GM23338 (cell line): ENCODE data around the gene KIRREL3. TPM values are rescaled to one million over a fixed set of nuclear protein-coding genes. Genes with fewer than 3 reads are reported as not detected.

Source experiments
- ATAC-seq: fragments of 200-7000 bp; cut with Tn5 transposase; 3 replicates; pipeline ENCODE4 v1.9.1; 2020
- DNase-seq: peaks from one replicate; pipeline ENCODE4 v3.0.0-alpha.2; 2015; ENCODE audit warnings: low spot score
- H2AFZ ChIP-seq: fragments of 200-600 bp; sonication (generic); 2 replicates; pipeline ENCODE4 v1.8.0; 2016; ENCODE audit warnings: antibody characterized with exemption, mild to moderate bottlenecking, moderate library complexity
- H3F3A ChIP-seq: fragments of 200-600 bp; sonication (generic); replicated peaks from 2 replicates; pipeline ENCODE4 v1.8.0; 2017; ENCODE audit warnings: antibody characterized with exemption, mixed run types, low read depth
- H3K27ac ChIP-seq: fragments of 200-600 bp; sonication (generic); 2 replicates; pipeline ENCODE4 v1.6.1; 2016; ENCODE audit warnings: low read depth
- H3K27me3 ChIP-seq: fragments of 200-600 bp; sonication (generic); 2 replicates; pipeline ENCODE4 v1.8.0; 2016; ENCODE audit warnings: mild to moderate bottlenecking, mixed run types, moderate library complexity; ENCODE audit not compliant: insufficient read depth
- H3K36me3 ChIP-seq: fragments of 200-600 bp; sonication (generic); 2 replicates; pipeline ENCODE4 v1.8.0; 2016; ENCODE audit warnings: mild to moderate bottlenecking; ENCODE audit not compliant: insufficient read depth
- H3K4me1 ChIP-seq: fragments of 200-600 bp; sonication (generic); 2 replicates; pipeline ENCODE4 v1.8.0; 2016; ENCODE audit warnings: mild to moderate bottlenecking, moderate library complexity; ENCODE audit not compliant: insufficient read depth
- H3K4me2 ChIP-seq: fragments of 200-600 bp; sonication (generic); 2 replicates; pipeline ENCODE4 v1.7.1; 2017; ENCODE audit warnings: mixed run types
- H3K4me3 ChIP-seq: fragments of 200-600 bp; sonication (generic); 2 replicates; pipeline ENCODE4 v1.6.1; 2016; ENCODE audit warnings: mixed run types
- H3K79me2 ChIP-seq: fragments of 200-600 bp; sonication (generic); replicated peaks from 2 replicates; pipeline ENCODE4 v1.8.0; 2017; ENCODE audit warnings: mild to moderate bottlenecking; ENCODE audit not compliant: insufficient read depth
- H3K9me2 ChIP-seq: fragments of 200-600 bp; sonication (generic); 2 replicates; pipeline ENCODE4 v1.8.0; 2017; ENCODE audit not compliant: insufficient read depth
- H4K20me1 ChIP-seq: fragments of 200-600 bp; sonication (generic); replicated peaks from 2 replicates; pipeline ENCODE4 v1.8.0; 2017; ENCODE audit warnings: mild to moderate bottlenecking; ENCODE audit not compliant: insufficient read depth
- H3K27ac Mint-ChIP-seq: 2 replicates; pipeline ENCODE4 v1.8.0; 2020; ENCODE audit warnings: inconsistent platforms, mild to moderate bottlenecking, moderate library complexity, mixed read lengths
- H3K27me3 Mint-ChIP-seq: 3 replicates; pipeline ENCODE4 v1.8.0; 2022; ENCODE audit warnings: low read depth, mild to moderate bottlenecking, moderate library complexity, mixed read lengths, inconsistent platforms; ENCODE audit not compliant: insufficient read depth, poor library complexity
- H3K36me3 Mint-ChIP-seq: 3 replicates; pipeline ENCODE4 v1.8.0; 2021; ENCODE audit warnings: low read depth, mild to moderate bottlenecking, inconsistent platforms, moderate library complexity, mixed read lengths
- H3K4me1 Mint-ChIP-seq: 3 replicates; pipeline ENCODE4 v1.8.0; 2020; ENCODE audit warnings: mild to moderate bottlenecking, inconsistent platforms, mixed read lengths
- H3K4me3 Mint-ChIP-seq: 3 replicates; pipeline ENCODE4 v1.8.0; 2021; ENCODE audit warnings: moderate library complexity, mild to moderate bottlenecking, inconsistent platforms, mixed read lengths
- H3K9me3 Mint-ChIP-seq: 3 replicates; pipeline ENCODE4 v1.8.0; 2020; ENCODE audit warnings: moderate library complexity, mild to moderate bottlenecking, inconsistent platforms, mixed read lengths
- ETS1 ChIP-seq: IDR thresholded peaks from 2 replicates; pipeline ENCODE4 v1.6.1; 2016; ENCODE audit warnings: antibody characterized with exemption
- EZH2 ChIP-seq: fragments of 200-600 bp; sonication (generic); IDR thresholded peaks from one replicate; pipeline ENCODE4 v1.8.0; 2017; ENCODE audit warnings: antibody characterized with exemption, mild to moderate bottlenecking, low read depth; ENCODE audit not compliant: unreplicated experiment
- EZH2phosphoT487 ChIP-seq: fragments of 200-600 bp; sonication (generic); IDR thresholded peaks from one replicate; pipeline ENCODE4 v1.8.1; 2018; ENCODE audit warnings: antibody characterized with exemption; ENCODE audit not compliant: unreplicated experiment
- POLR2AphosphoS5 ChIP-seq: IDR thresholded peaks from 2 replicates; pipeline ENCODE4 v1.6.1; 2016; ENCODE audit warnings: antibody characterized with exemption, low read depth
- polyA plus RNA-seq: library from polyadenylated mRNA; unstranded; fragments of >200 nt; fragmentation: Nextera tagmentation; extraction: Ambion mirVana; gene quantifications from 2 replicates; pipeline ENCODE4 v1.2.1, GENCODE V29; 2016
- total RNA-seq: library from RNA; depleted of rRNA; stranded (reverse); fragments of >200 nt; shearing (Covaris generic); gene quantifications from 2 replicates; pipeline ENCODE4 v1.2.3, GENCODE V29; 2014
- TF ChIP-seq, protein P1 (sequence below), 2 experiments: fragments of 200-600 bp in 1 of 2; sonication (generic) in 1 of 2; conservative IDR thresholded peaks; 2 replicates each; pipeline versions ENCODE4 v1.5.1 to v1.6.1; 2016 to 2017; ENCODE audit warnings: antibody characterized with exemption in 2 of 2, low read depth in 2 of 2, mild to moderate bottlenecking in 2 of 2, moderate library complexity in 1 of 2
- TF ChIP-seq, protein P2 (sequence below): fragments of 250-450 bp; sonication (Bioruptor Pico); IDR thresholded peaks from 2 replicates; pipeline ENCODE4 v1.5.0; 2020; ENCODE audit warnings: mild to moderate bottlenecking, moderate library complexity

KIRREL3 gene
- total and polyA plus RNA-seq, 2 experiments from 2014 or later: 0.13 to 1.5 TPM

- Histone ChIP-seq H3K9me2 (no peaks in the 10 kb centered on the region; the same call in 1 of the 2 replicates), H3K4me1 (peaks cover 14% of the 10 kb centered on the region), H3K4me3 (no peak overlapping the region), H3K27me3 (no peaks in the 10 kb centered on the region), H2AFZ (no peak overlapping the region), H3K4me2 (no peak overlapping the region), H3K27ac (no peak overlapping the region), H3F3A (no peaks in the 10 kb centered on the region), H3K36me3 (no peaks in the 10 kb centered on the region), H3K79me2 (no peaks in the 10 kb centered on the region), H4K20me1 (no peaks in the 10 kb centered on the region)
- Mint-ChIP-seq H3K36me3 (no peaks in the 10 kb centered on the region), H3K4me1 (peaks cover 22% of the 10 kb centered on the region), H3K27ac (no peak overlapping the region), H3K4me3 (no peak overlapping the region), H3K9me3 (no peaks in the 10 kb centered on the region), H3K27me3 (peaks cover 8% of the 10 kb centered on the region)
- no peak for ATAC-seq
- TF ChIP-seq, protein P1, sequence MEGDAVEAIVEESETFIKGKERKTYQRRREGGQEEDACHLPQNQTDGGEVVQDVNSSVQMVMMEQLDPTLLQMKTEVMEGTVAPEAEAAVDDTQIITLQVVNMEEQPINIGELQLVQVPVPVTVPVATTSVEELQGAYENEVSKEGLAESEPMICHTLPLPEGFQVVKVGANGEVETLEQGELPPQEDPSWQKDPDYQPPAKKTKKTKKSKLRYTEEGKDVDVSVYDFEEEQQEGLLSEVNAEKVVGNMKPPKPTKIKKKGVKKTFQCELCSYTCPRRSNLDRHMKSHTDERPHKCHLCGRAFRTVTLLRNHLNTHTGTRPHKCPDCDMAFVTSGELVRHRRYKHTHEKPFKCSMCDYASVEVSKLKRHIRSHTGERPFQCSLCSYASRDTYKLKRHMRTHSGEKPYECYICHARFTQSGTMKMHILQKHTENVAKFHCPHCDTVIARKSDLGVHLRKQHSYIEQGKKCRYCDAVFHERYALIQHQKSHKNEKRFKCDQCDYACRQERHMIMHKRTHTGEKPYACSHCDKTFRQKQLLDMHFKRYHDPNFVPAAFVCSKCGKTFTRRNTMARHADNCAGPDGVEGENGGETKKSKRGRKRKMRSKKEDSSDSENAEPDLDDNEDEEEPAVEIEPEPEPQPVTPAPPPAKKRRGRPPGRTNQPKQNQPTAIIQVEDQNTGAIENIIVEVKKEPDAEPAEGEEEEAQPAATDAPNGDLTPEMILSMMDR (conservative IDR thresholded peaks at IDR 0.05; ENCODE audit: low read depth in 2 of 2): no peak
- no peak for TF ChIP-seq POLR2AphosphoS5
- TF ChIP-seq EZH2: no peak
- no peak for TF ChIP-seq ETS1
- TF ChIP-seq, protein P2, sequence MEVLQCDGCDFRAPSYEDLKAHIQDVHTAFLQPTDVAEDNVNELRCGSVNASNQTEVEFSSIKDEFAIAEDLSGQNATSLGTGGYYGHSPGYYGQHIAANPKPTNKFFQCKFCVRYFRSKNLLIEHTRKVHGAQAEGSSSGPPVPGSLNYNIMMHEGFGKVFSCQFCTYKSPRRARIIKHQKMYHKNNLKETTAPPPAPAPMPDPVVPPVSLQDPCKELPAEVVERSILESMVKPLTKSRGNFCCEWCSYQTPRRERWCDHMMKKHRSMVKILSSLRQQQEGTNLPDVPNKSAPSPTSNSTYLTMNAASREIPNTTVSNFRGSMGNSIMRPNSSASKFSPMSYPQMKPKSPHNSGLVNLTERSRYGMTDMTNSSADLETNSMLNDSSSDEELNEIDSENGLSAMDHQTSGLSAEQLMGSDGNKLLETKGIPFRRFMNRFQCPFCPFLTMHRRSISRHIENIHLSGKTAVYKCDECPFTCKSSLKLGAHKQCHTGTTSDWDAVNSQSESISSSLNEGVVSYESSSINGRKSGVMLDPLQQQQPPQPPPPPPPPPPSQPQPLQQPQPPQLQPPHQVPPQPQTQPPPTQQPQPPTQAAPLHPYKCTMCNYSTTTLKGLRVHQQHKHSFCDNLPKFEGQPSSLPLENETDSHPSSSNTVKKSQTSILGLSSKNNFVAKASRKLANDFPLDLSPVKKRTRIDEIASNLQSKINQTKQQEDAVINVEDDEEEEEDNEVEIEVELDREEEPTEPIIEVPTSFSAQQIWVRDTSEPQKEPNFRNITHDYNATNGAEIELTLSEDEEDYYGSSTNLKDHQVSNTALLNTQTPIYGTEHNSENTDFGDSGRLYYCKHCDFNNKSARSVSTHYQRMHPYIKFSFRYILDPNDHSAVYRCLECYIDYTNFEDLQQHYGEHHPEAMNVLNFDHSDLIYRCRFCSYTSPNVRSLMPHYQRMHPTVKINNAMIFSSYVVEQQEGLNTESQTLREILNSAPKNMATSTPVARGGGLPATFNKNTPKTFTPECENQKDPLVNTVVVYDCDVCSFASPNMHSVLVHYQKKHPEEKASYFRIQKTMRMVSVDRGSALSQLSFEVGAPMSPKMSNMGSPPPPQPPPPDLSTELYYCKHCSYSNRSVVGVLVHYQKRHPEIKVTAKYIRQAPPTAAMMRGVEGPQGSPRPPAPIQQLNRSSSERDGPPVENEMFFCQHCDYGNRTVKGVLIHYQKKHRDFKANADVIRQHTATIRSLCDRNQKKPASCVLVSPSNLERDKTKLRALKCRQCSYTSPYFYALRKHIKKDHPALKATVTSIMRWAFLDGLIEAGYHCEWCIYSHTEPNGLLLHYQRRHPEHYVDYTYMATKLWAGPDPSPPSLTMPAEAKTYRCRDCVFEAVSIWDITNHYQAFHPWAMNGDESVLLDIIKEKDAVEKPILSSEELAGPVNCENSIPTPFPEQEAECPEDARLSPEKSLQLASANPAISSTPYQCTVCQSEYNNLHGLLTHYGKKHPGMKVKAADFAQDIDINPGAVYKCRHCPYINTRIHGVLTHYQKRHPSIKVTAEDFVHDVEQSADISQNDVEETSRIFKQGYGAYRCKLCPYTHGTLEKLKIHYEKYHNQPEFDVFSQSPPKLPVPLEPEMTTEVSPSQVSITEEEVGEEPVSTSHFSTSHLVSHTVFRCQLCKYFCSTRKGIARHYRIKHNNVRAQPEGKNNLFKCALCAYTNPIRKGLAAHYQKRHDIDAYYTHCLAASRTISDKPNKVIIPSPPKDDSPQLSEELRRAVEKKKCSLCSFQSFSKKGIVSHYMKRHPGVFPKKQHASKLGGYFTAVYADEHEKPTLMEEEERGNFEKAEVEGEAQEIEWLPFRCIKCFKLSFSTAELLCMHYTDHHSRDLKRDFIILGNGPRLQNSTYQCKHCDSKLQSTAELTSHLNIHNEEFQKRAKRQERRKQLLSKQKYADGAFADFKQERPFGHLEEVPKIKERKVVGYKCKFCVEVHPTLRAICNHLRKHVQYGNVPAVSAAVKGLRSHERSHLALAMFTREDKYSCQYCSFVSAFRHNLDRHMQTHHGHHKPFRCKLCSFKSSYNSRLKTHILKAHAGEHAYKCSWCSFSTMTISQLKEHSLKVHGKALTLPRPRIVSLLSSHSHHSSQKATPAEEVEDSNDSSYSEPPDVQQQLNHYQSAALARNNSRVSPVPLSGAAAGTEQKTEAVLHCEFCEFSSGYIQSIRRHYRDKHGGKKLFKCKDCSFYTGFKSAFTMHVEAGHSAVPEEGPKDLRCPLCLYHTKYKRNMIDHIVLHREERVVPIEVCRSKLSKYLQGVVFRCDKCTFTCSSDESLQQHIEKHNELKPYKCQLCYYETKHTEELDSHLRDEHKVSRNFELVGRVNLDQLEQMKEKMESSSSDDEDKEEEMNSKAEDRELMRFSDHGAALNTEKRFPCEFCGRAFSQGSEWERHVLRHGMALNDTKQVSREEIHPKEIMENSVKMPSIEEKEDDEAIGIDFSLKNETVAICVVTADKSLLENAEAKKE (CRISPR knock-in tag): no peak
- TF ChIP-seq EZH2phosphoT487: no peak
- no peak for DNase-seq
Measured at GRCh38 chr11:126653040-126653439, 347.5 kb downstream of the KIRREL3 start.
